HuH-7.5 (cell line): ENCODE measurements around the gene MAGI2.

Source experiments
- DNase-seq: peaks from one replicate; pipeline ENCODE4 v3.0.0; 2011; ENCODE audit warnings: low spot score

MAGI2 gene

DNA sequence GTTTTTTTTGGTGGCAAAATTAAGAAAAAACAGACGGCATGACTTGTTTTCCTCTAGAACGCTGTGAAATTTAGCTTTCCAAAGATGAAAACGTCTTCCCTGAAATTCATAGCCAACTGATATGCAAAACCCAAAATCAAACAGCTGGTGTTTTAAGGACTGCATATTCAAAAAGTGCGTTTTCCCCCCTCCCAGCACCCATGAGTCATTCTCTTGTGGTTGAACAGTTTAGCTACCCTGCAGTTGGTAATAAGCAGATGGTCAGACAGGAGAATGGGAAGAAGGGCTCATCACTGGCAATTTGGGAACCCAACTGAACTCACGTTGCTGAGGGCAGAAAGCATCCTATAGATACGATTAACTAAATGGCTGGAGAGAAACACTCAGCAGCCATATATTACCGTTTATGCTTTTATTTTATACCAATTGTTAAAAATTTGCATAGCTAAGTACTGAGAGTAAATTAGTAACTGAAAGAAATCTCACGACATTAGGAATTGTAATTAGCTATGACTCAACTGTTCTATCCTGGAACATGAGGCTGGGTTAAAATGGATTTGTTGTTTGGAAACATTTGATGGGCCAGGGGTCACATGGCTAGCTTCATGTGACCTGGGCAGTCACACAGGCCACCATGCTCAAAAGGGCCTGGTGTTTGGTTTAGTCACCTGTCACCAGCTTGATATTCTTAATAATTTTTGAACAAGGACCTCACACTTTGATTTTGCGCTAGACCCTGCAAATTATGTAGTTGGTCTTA is 1311.8 kb downstream of the MAGI2 start:
- DNase-seq: no peak

GRCh38 chr7:78140109-78140508 is 1313.4 kb downstream of the MAGI2 start:
- DNase-seq: no peak

DNA sequence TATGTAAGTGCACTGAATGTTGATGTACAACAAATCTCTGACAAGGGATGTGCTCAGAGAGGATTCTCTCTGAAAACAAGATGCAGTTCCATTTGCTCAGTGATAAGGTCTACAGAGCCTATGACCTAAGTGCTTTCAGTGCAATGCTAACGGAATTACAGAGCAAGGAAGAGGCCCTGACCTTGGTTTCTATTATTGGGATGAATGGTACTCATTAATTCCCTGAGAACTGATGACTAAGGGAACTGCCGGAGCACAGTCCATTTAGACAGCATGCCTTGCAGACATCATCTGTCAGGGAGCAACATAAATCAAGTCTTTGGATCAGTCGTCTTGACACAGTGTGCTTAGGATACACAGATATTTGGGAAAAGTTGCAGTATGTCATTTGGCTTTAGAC is 1314.1 kb downstream of the MAGI2 start:
- no peak for DNase-seq

- DNase-seq: no peak
Observed at GRCh38 chr7:78134774-78135173, 1318.7 kb downstream of the MAGI2 start.

DNA sequence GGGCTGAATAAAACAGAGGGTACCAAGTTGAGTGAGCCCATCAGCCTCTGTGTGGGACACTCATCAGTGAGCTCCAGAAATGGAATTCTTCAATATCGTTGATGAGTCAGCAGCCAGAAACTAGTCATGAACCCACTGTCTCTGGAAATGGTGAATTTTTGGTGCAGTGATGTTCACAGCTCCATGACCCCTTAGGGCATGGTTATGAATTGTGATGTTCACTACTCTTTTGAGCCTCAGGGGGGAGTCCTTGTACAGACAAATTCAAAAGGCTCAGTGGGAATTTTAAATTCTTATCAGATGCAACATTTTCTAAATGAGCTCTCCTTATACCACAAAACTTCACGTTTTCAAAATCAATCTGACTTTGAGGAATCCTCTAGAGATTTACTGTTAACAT is 1319.2 kb downstream of the MAGI2 start:
- DNase-seq: no peak

GRCh38 chr7:78130446-78131215 is 1322.8 kb downstream of the MAGI2 start:
- no peak for DNase-seq

DNA sequence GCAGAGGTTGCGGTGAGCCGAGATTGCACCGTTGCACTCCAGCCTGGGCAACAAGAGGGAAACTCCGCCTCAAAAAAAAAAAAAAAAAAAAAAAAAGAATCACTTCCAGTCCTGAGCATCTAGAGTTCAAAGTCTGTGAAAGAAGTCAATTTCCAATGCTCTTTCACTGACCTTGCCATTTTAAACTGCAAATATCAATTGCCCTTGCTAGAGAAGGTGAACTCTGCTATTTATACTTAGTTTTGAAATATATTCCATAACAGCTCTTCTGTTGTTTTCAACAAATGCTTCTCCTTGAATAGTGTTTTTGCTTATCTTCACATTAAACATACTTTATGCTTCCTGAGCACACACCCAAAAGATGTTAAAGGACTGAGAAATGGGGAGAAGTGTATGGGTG is 1323.6 kb downstream of the MAGI2 start:
- no peak for DNase-seq

DNA sequence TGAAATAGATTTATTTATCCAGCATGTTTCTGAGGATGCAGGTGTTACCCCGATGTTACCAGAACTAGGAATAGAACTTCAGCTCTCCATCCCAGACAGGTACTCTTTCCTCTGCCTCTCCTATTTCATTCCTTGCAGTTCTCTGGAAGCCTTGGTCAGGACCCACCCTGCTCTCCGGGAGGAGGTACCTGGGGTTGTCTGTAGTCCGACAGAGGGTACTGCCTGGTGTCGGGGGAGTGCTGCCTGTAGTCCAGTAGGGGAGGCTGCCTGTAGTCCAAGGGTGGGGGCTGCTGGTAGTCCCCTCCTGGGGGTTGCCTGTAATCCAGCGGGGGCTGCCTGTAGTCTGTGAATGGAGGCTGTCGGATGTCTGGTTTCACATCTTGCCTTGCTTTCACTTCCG is 1326.5 kb downstream of the MAGI2 start:
- no peak for DNase-seq

GRCh38 chr7:78125884-78126283 is 1327.6 kb downstream of the MAGI2 start:
- no peak for DNase-seq

GRCh38 chr7:78124216-78124615 is 1329.3 kb downstream of the MAGI2 start:
- no peak for DNase-seq

- no peak for DNase-seq
Observed at GRCh38 chr7:78121888-78122287, 1331.6 kb downstream of the MAGI2 start.

- no peak for DNase-seq
Observed at GRCh38 chr7:78118470-78118869, 1335.0 kb downstream of the MAGI2 start.

- DNase-seq: no peak
Observed at GRCh38 chr7:78115876-78116275, 1337.6 kb downstream of the MAGI2 start.

GRCh38 chr7:78114993-78115392 is 1338.5 kb downstream of the MAGI2 start:
- no peak for DNase-seq

DNA sequence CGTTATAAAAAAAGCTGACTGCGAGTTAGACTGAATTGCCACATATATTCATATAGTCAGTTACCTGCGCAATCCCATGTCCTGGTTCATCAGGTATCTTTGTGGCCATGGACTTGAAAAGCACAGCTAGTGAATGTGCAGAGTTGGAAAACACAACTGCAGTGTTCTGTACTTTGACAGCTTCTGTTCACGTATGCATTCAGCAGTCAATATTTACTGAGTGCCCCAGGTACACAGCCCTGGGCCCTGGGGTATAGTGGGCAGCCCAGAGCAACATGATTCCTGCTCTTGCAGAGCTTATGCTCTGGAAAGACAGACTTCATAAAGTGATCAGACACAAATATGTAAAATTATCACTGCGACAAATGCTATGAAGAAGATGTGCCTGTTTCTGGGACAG is 1341.0 kb downstream of the MAGI2 start:
- no peak for DNase-seq

DNA sequence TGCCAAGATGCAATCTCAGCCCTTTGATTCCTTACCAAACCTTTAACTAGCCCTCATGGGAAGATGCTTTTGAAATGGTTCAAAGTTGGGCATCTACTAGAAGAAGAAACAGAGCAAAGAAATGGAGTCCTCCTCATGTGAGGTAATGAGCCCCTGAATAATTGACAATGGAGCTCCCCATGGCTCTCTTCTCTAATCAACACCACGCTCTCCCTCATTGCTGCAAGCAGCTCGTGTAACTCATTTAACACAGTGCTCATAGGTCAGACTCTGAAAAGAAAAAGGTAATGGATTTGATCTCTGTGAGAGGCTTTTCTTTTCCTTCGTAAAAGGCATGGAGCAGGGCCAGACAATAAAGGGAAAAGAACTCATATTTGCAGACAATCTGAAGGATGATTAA is 1342.1 kb downstream of the MAGI2 start:
- no peak for DNase-seq

DNA sequence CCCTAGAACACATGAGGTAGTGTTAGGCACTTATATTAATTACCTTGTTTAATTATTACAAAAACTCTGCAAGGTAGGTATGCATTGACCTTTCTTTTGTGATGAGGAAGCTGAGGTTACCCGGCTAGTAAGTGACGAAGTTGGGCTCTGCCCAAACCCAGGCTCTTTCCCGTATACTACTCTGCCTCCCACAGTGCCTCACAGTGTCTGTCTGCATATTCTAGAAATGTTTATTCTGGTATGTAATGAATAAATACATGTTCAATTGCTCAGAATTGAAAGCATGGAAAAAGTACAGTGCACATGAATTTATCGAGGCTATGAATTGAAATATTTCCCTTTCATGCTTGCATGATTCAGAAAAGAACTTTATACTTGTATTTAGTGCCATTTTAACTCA is 1350.0 kb downstream of the MAGI2 start:
- DNase-seq: no peak

- DNase-seq: no peak
Observed at GRCh38 chr7:78101076-78101475, 1352.4 kb downstream of the MAGI2 start.

- DNase-seq: no peak
Observed at GRCh38 chr7:78099715-78100394, 1353.6 kb downstream of the MAGI2 start.

DNA sequence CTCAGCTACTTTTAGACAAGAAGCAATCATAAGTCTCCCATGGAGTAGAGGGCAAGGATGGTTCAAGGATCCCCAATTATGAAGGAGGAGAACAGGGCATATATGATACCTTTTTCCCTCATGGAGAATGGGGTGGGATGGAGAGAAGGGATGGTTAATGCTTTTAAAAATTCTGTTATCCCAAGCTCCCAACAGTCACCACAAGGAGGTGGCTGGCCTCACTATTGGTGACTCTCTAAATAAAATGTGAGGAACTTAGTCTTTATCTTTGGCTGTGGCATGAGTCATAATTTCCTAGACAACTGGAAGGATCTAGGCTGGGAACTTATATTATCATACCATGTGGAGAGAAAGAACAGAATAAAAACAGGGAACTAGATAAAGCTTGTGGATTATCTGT is 1357.9 kb downstream of the MAGI2 start:
- DNase-seq: no peak

- no peak for DNase-seq
Observed at GRCh38 chr7:78092331-78092730, 1361.1 kb downstream of the MAGI2 start.

DNA sequence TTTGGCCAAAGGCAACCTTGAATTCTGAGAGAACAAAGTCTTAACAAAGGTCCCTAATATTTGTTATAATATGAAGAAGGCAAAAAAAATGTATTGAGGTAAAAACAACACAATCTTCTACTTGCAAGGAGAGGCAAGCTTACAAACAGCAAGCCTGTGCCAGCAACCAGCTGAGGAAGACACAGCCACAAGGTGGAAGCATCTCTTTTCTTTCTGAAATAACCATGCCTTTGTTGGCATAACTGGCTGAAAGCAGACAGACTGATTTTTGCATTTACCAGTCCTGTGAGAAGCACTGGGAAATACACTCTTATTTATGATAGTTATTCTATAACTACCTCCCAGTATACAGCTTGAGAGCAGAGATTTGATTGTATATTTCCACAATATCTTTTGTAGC is 1362.9 kb downstream of the MAGI2 start:
- no peak for DNase-seq

- DNase-seq: no peak
Observed at GRCh38 chr7:78083476-78084120, 1369.9 kb downstream of the MAGI2 start.
